ENCODE measurements around the gene UFC1. TPM values are rescaled to one million over a fixed set of nuclear protein-coding genes. Genes with fewer than 3 reads are reported as not detected.

The UFC1 gene
- total RNA-seq, 1 experiment from 2014 or later = 63.7 TPM

DNA sequence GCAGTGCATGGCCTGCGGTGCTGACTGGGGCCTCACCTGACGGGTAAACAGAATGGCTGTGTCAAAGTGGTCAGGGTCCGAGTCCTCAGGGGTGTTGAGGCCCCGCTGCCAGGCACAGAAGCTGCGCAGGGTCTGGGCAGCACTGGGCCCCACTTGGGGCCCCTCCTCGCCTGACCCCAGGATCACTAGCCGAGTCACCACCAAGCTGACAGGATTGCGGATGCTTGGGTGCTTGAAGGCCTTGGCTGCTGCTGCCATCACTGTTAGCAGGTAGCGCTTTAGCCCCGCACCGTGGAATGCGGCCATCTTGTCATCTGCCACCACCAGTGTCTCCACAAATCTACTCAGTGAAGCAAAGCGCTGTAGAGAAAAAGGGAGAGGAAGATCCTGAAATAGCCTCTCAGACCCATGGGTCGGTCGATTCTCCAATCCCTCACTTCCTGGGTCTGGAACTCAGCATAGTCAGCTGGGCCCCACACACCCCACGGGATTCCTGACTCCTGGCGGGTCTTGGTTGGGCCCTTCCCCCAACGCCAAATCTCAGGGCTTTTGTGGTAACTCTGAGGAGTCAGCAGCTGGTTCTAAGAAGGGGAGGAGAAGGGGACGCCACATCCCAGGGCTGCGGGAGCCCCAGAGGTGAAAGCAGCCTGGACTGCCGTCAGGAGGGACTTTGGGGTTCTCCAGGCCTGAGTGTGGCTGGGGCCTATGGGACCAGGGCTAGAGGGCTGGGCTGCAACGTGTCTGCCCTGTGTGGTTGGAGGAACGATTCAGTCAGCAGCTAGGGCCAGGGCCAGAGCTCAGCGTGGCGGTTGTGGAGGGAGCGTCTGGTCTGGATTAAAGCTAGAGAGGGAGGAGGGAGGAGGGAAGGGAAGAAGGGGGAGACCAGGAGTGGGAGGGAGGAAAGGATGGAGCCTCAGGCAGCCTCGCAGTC, 43.0 kb downstream of the UFC1 start:
- Histone ChIP-seq H3K4me1 (ENCODE audit: control insufficient read depth in 1 of 2, insufficient read depth in 2 of 2, low read length in 2 of 2) (peaks cover 4 to 30% of the 10 kb centered on the region in 2 experiments; a peak in 3 of 4 replicates), H3K36me3 (ENCODE audit: control insufficient read depth in 1 of 2, insufficient read depth in 2 of 2, low read length in 2 of 2) (no peaks in the 10 kb centered on the region), H3K4me2 (ENCODE audit: low read length) (no peak overlapping the region), H3K27ac (ENCODE audit: low read depth, low read length) (no peak overlapping the region), H4K20me1 (ENCODE audit: insufficient read depth) (no peaks in the 10 kb centered on the region), H3K4me3 (replicated peaks in 1 of 2; ENCODE audit: low read depth in 1 of 2, low read length in 2 of 2) (no peak overlapping the region), H3K27me3 (ENCODE audit: insufficient read depth, low read length) (no peaks in the 10 kb centered on the region), H3K9me3 (ENCODE audit: control insufficient read depth in 1 of 2, insufficient read depth in 1 of 2, low read depth in 1 of 2, low read length in 2 of 2) (no peaks in the 10 kb centered on the region), H3K79me2 (ENCODE audit: insufficient read depth, low read length) (no peaks in the 10 kb centered on the region), H3K9me2 (ENCODE audit: insufficient read depth) (no peaks in the 10 kb centered on the region), H3K9ac (ENCODE audit: low read length) (no peak overlapping the region), H2AFZ (ENCODE audit: low read depth, low read length, poor library complexity, severe bottlenecking) (no peak overlapping the region)
- no peak for TF ChIP-seq RAD21 (IDR thresholded peaks at IDR 0.05; ENCODE audit: low read depth)
- no peak for TF ChIP-seq SP1 (IDR thresholded peaks at IDR 0.05; ENCODE audit: low read depth)
- no peak for TF ChIP-seq POLR2A (IDR thresholded peaks at IDR 0.05; ENCODE audit: borderline replicate concordance, extremely low read depth, insufficient read depth, insufficient read length)
- DNase-seq (ENCODE audit: low read depth, low spot score) (no peak), ATAC-seq (no peak)
- POLR2A ChIA-PET = no interaction called here
- CTCF ChIA-PET = no interaction called here
- RAD21 ChIA-PET (ENCODE audit: low non-redundant PET in 1 of 2, low total read pairs in 2 of 2, uncharacterized antibody in 2 of 2, unreplicated experiment in 2 of 2) = no interaction called here
- intact Hi-C loops (cut with micrococcal nuclease) = no loop called here
- no TSS peak for BruUV-seq (replicated peaks)

DNA sequence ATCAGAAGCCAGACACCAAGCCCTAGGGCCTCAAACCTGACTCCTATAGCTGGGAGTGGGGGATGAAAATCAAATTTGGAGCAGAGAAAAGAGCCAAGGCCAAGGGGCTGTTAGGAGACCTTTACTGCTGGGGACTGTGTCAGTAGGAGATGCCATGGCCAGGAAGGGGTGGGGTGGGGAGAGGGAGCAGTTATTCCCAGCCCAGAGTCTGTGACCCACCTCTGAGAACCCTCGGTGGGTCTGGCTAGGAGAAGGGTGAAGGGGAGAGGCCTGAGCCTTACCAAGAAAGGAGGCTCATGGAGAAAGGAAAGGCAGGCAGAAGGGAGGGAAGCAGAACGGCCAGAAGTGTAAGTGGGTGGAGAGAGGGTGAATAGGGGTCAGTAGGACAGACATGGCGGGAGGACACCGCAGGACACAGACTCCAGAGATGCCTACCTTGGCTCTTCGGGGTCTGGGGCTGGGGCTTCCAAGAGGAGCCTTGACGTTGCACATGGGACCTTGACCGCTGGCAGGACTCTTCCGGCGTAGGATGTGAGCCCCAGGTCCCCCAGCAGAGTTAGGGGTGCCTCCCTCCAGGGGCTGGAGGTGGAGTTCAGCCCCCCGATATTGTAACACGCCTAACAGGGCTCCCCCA, 43.9 kb downstream of the UFC1 start:
- Histone ChIP-seq H3K9ac (ENCODE audit: low read length) (no peak overlapping the region), H3K79me2 (ENCODE audit: insufficient read depth, low read length) (peaks cover 4% of the 10 kb centered on the region), H3K9me3 (ENCODE audit: control insufficient read depth in 1 of 2, insufficient read depth in 1 of 2, low read depth in 1 of 2, low read length in 2 of 2) (no peaks in the 10 kb centered on the region), H3K9me2 (ENCODE audit: insufficient read depth) (no peaks in the 10 kb centered on the region), H3K4me2 (ENCODE audit: low read length) (no peak overlapping the region), H3K27ac (ENCODE audit: low read depth, low read length) (no peak overlapping the region), H3K4me3 (replicated peaks in 1 of 2; ENCODE audit: low read depth in 1 of 2, low read length in 2 of 2) (no peak overlapping the region), H2AFZ (ENCODE audit: low read depth, low read length, poor library complexity, severe bottlenecking) (no peak overlapping the region), H4K20me1 (ENCODE audit: insufficient read depth) (no peaks in the 10 kb centered on the region), H3K4me1 (ENCODE audit: control insufficient read depth in 1 of 2, insufficient read depth in 2 of 2, low read length in 2 of 2) (peaks cover 4 to 29% of the 10 kb centered on the region in 2 experiments; a peak in 3 of 4 replicates), H3K36me3 (ENCODE audit: control insufficient read depth in 1 of 2, insufficient read depth in 2 of 2, low read length in 2 of 2) (no peaks in the 10 kb centered on the region), H3K27me3 (ENCODE audit: insufficient read depth, low read length) (no peaks in the 10 kb centered on the region)
- CTCF ChIA-PET = no interaction called here
- no TSS peak for BruUV-seq (replicated peaks)
- RAD21 ChIA-PET (ENCODE audit: low non-redundant PET in 1 of 2, low total read pairs in 2 of 2, uncharacterized antibody in 2 of 2, unreplicated experiment in 2 of 2) = no interaction called here
- TF ChIP-seq CBX3 (IDR thresholded peaks at IDR 0.05; ENCODE audit: low read depth) (no peak), SRF (IDR thresholded peaks at IDR 0.05; ENCODE audit: low read depth) (no peak), EZH2phosphoT487 (IDR thresholded peaks at IDR 0.05; ENCODE audit: borderline replicate concordance) (no peak), CEBPB (IDR thresholded peaks at IDR 0.05; ENCODE audit: low read depth) (no peak), POLR2AphosphoS5 (IDR thresholded peaks at IDR 0.05; ENCODE audit: low read depth, low read length) (no peak), SIN3A (IDR thresholded peaks at IDR 0.05; ENCODE audit: low read depth) (no peak), EZH2 (IDR thresholded peaks at IDR 0.05) (no peak)
- TF ChIP-seq, protein P1, sequence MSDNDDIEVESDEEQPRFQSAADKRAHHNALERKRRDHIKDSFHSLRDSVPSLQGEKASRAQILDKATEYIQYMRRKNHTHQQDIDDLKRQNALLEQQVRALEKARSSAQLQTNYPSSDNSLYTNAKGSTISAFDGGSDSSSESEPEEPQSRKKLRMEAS (IDR thresholded peaks at IDR 0.05) = no peak
- POLR2A ChIA-PET = no interaction called here
- intact Hi-C loops (cut with micrococcal nuclease) = no loop called here
- ATAC-seq (no peak), DNase-seq (ENCODE audit: low read depth, low spot score) (no peak)
